Measurements from ENCODE around the gene CHRM2. TPM values are rescaled to one million over a fixed set of nuclear protein-coding genes. Genes with fewer than 3 reads are reported as not detected.

CHRM2 gene
- total and polyA plus RNA-seq, 8 donors = 0.19 to 50.9 (median 4.9) TPM; not detected in 1

GRCh38 chr7:137045573-137045972 lies 177.1 kb downstream of the CHRM2 start:
- TF ChIP-seq EP300 (IDR thresholded peaks at IDR 0.05) = no peak
- no peak for TF ChIP-seq POLR2AphosphoS5 (IDR thresholded peaks at IDR 0.05)
- TF ChIP-seq CTCF (IDR thresholded peaks at IDR 0.05) = no peak
- no peak for TF ChIP-seq POLR2A (IDR thresholded peaks at IDR 0.05)
- Histone ChIP-seq H3K27me3 (no peaks in the 10 kb centered on the region), H3K9me3 (no peaks in the 10 kb centered on the region), H3K36me3 (no peaks in the 10 kb centered on the region), H3K27ac (no peak overlapping the region), H3K4me1 (peaks cover 0 to 3% (median 0%) of the 10 kb centered on the region in 4 donors), H3K4me3 (no peak overlapping the region)
- no peak for DNase-seq
- 89 to 96% (median 93%) methylated on average over 3 of the region's 3 CpGs for WGBS, 5 donors
- intact Hi-C loops (cut with DNase I; ENCODE audit: low total_unique reads) = no loop called here

GRCh38 chr7:137069249-137069963 lies 201.0 kb downstream of the CHRM2 start:
- DNase-seq = no peak
- Histone ChIP-seq H3K27me3 (no peaks in the 10 kb centered on the region), H3K9me3 (no peaks in the 10 kb centered on the region), H3K36me3 (no peaks in the 10 kb centered on the region), H3K4me1 (no peaks in the 10 kb centered on the region), H3K27ac (no peak overlapping the region), H3K4me3 (no peak overlapping the region)
- WGBS, 5 donors = 69 to 83% (median 80%) methylated on average over 8 of the region's 8 CpGs
- TF ChIP-seq POLR2AphosphoS5 (IDR thresholded peaks at IDR 0.05) (no peak), EP300 (IDR thresholded peaks at IDR 0.05) (no peak), CTCF (IDR thresholded peaks at IDR 0.05) (no peak), POLR2A (IDR thresholded peaks at IDR 0.05) (no peak)
- intact Hi-C loops (cut with DNase I; ENCODE audit: low total_unique reads) = no loop called here

Small RNA genes lying within 50 kb of the gene (small RNA-seq; reads per million reads assigned to genes)
- gene KRT8P51 (0 reads per million in 4 donors), gene MIR490 (0 reads per million in 4 donors)
